Thoracic aorta (tissue), 2 donors: ENCODE results near the gene AP1AR. TPM values are rescaled to one million over a fixed set of nuclear protein-coding genes. Genes with fewer than 3 reads are reported as not detected.

Experiments used
- ATAC-seq: fragments of 150-250 bp; one replicate; pipeline ENCODE4 v1.8.0; 2017; ENCODE audit warnings: low read depth; ENCODE audit not compliant: insufficient number of reproducible peaks, low FRiP score
- DNase-seq: peaks from one replicate; pipeline ENCODE4 v3.0.0-alpha.2; 2020; ENCODE audit warnings: low spot score
- H3K27ac ChIP-seq, 2 donors: fragments of 200-600 bp; sonication (generic); 1 replicate in 1 of 2; 2 replicates in 1 of 2; pipeline ENCODE4 v1.5.1; 2016; ENCODE audit warnings: mild to moderate bottlenecking in 2 of 2, moderate library complexity in 2 of 2
- H3K27me3 ChIP-seq: fragments of 200-600 bp; sonication (generic); replicated peaks from 2 replicates; pipeline ENCODE4 v1.6.0; 2016; ENCODE audit warnings: mild to moderate bottlenecking; ENCODE audit not compliant: insufficient read depth
- H3K36me3 ChIP-seq: fragments of 200-600 bp; sonication (generic); one replicate; pipeline ENCODE4 v1.5.1; 2016
- H3K4me1 ChIP-seq, 2 donors: fragments of 200-600 bp; sonication (generic); 1 replicate in 1 of 2; 2 replicates in 1 of 2; pipeline versions ENCODE4 v1.5.1 to v1.6.0; 2016; ENCODE audit warnings: low read depth in 2 of 2, mild to moderate bottlenecking in 1 of 2; ENCODE audit not compliant: control insufficient read depth in 1 of 2
- H3K4me3 ChIP-seq: fragments of 200-600 bp; sonication (generic); 2 replicates; pipeline ENCODE4 v1.5.1; 2016; ENCODE audit warnings: mild to moderate bottlenecking
- H3K9me3 ChIP-seq: fragments of 200-600 bp; sonication (generic); 2 replicates; pipeline ENCODE4 v1.5.1; 2016
- total RNA-seq, 2 donors: library from RNA; depleted of rRNA; stranded (reverse); fragments of >200 nt; gene quantifications; one replicate each; pipeline versions ENCODE4 v1.1.0 to v1.2.3, GENCODE V29; 2016
- TF ChIP-seq, protein P1 (sequence below): fragments of 200-600 bp; sonication (generic); IDR thresholded peaks from one replicate; pipeline ENCODE4 v1.5.1; 2019; ENCODE audit warnings: antibody characterized with exemption

The AP1AR gene
- total RNA-seq, 2 donors from 2014 or later = 10.0 to 27.9 TPM

DNA sequence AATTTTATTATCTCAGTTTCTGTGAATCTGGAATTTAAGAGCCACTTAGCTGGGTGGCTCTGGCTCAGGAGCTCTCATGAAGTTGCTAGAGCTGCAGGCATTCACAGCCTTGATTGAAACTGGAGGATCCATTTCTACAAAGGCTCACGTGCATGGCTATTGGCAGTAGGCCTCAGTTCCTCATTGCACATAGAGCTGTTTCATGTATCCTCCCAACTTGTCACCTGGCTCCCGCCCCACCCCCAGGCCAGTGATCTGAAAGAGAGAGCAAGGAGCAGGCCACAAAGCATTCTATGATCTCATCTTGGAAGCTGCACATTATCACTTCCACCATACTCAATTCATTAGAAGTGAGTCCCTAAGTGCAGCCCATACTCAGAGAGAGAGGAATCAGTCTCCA, 18.5 kb upstream of the AP1AR start:
- no peaks in the 10 kb centered on the region for H3K4me1 ChIP-seq
- TF ChIP-seq, protein P1, sequence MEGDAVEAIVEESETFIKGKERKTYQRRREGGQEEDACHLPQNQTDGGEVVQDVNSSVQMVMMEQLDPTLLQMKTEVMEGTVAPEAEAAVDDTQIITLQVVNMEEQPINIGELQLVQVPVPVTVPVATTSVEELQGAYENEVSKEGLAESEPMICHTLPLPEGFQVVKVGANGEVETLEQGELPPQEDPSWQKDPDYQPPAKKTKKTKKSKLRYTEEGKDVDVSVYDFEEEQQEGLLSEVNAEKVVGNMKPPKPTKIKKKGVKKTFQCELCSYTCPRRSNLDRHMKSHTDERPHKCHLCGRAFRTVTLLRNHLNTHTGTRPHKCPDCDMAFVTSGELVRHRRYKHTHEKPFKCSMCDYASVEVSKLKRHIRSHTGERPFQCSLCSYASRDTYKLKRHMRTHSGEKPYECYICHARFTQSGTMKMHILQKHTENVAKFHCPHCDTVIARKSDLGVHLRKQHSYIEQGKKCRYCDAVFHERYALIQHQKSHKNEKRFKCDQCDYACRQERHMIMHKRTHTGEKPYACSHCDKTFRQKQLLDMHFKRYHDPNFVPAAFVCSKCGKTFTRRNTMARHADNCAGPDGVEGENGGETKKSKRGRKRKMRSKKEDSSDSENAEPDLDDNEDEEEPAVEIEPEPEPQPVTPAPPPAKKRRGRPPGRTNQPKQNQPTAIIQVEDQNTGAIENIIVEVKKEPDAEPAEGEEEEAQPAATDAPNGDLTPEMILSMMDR = no peak
- H3K36me3 ChIP-seq = no peaks in the 10 kb centered on the region
- no peaks in the 10 kb centered on the region for H3K9me3 ChIP-seq
- no peaks in the 10 kb centered on the region for H3K27me3 ChIP-seq
- no peak overlapping the region for H3K27ac ChIP-seq
- ATAC-seq = no peak
- no peak for DNase-seq
- H3K4me3 ChIP-seq = no peak overlapping the region

- Histone ChIP-seq H3K4me3 (no peak overlapping the region), H3K27me3 (no peaks in the 10 kb centered on the region), H3K36me3 (no peaks in the 10 kb centered on the region), H3K4me1 (no peaks in the 10 kb centered on the region), H3K27ac (no peak overlapping the region), H3K9me3 (no peaks in the 10 kb centered on the region)
- TF ChIP-seq, protein P1 = no peak
- ATAC-seq (no peak), DNase-seq (no peak)
Observed at GRCh38 chr4:112213856-112214255, 17.7 kb upstream of the AP1AR start.

DNA sequence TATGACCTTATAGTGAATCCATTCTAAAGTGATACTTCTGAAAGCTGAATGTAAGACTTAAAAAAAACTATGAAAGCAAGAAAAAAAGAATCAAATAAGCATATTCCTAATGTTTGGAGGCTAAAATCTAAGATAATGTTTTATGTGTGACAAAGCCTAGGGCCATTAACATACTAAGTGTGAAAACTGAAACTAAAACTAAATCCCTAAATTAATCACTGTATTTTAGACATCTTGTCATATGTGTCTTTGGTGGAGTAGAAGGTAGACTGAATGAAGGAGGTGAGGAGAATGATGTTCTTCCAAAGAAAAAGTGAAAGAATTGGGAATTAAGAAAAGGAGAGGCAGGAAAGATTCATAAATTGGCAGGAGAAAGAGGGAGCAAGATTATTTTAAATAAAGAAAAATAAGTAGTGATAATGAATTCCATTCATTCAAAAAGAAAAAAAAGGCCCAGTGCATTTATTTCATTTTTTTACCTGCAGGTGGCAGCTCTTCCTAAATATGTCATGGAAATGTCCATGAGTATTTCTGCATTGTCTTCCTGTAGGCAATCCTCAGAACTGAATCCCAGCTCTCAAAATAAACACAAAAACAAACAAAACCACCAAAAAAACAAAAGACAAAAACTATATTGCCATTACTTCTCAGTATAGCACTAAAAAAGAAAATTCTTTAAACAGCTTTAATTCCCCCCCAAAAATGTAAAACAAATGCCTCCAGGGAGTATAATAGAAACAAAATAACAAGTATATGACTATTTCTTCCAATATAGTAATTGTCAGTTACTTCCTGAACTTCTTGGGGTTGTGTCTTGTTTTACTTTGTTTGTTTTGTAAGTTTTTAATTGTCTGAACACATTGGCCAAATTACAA, 17.0 kb upstream of the AP1AR start:
- Histone ChIP-seq H3K27ac (no peak overlapping the region), H3K27me3 (no peaks in the 10 kb centered on the region), H3K4me1 (no peaks in the 10 kb centered on the region), H3K9me3 (no peaks in the 10 kb centered on the region), H3K36me3 (no peaks in the 10 kb centered on the region), H3K4me3 (no peak overlapping the region)
- ATAC-seq = no peak
- no peak for DNase-seq
- TF ChIP-seq, protein P1 = peak; percentile 22

GRCh38 chr4:112219826-112220366, 11.7 kb upstream of the AP1AR start:
- H3K27ac ChIP-seq = no peak overlapping the region
- TF ChIP-seq, protein P1 = no peak
- H3K9me3 ChIP-seq = no peaks in the 10 kb centered on the region
- H3K4me1 ChIP-seq = no peaks in the 10 kb centered on the region
- no peaks in the 10 kb centered on the region for H3K36me3 ChIP-seq
- ATAC-seq (no peak), DNase-seq (no peak)
- H3K4me3 ChIP-seq = no peak overlapping the region
- H3K27me3 ChIP-seq = no peaks in the 10 kb centered on the region

- DNase-seq (no peak), ATAC-seq (no peak)
- TF ChIP-seq, protein P1 = no peak
Observed at GRCh38 chr4:112222219-112222955, 9.2 kb upstream of the AP1AR start.

More at GRCh38 chr4:112222219-112222955, 9.2 kb upstream of the AP1AR start:
- no peaks in the 10 kb centered on the region for H3K27me3 ChIP-seq
- H3K36me3 ChIP-seq = no peaks in the 10 kb centered on the region
- H3K9me3 ChIP-seq = no peaks in the 10 kb centered on the region
- no peaks in the 10 kb centered on the region for H3K4me1 ChIP-seq
- H3K27ac ChIP-seq = no peak overlapping the region
- H3K4me3 ChIP-seq = no peak overlapping the region
